Stomach smooth muscle (tissue), 2 donors: Measurements from ENCODE around the gene EPB41.

Source experiments
- H3K27ac ChIP-seq: one replicate; pipeline ENCODE4 v1.7.0; 2013; ENCODE audit warnings: mild to moderate bottlenecking, low read length, inconsistent platforms
- H3K27me3 ChIP-seq, 2 donors: one replicate each; pipeline ENCODE4 v1.7.0; 2013; ENCODE audit warnings: low read length in 2 of 2; ENCODE audit not compliant: insufficient read depth in 2 of 2, control insufficient read depth in 1 of 2
- H3K36me3 ChIP-seq, 2 donors: one replicate each; pipeline ENCODE4 v1.7.0; 2013; ENCODE audit warnings: low read length in 2 of 2; ENCODE audit not compliant: control insufficient read depth in 2 of 2, insufficient read depth in 2 of 2
- H3K4me1 ChIP-seq: one replicate; pipeline ENCODE4 v1.7.0; 2013; ENCODE audit warnings: low read length; ENCODE audit not compliant: control insufficient read depth, insufficient read depth
- H3K4me3 ChIP-seq, 2 donors: one replicate each; pipeline ENCODE4 v1.7.0; 2013; ENCODE audit warnings: low read length in 2 of 2
- H3K9ac ChIP-seq, 2 donors: one replicate each; pipeline ENCODE4 v1.7.0; 2013; ENCODE audit warnings: low read length in 2 of 2, mild to moderate bottlenecking in 1 of 2
- H3K9me3 ChIP-seq, 2 donors: one replicate each; pipeline ENCODE4 v1.7.0; 2013; ENCODE audit warnings: low read length in 2 of 2; ENCODE audit not compliant: control insufficient read depth in 2 of 2
- donor health status: healthy.
- donor health status: Pancreatic carcinoma.

Gene EPB41

GRCh38 chr1:28905921-28906666, 8.3 kb upstream of the EPB41 start:
- no peaks in the 10 kb centered on the region for H3K27me3 ChIP-seq
- no peak overlapping the region for H3K4me3 ChIP-seq
- no peaks in the 10 kb centered on the region for H3K36me3 ChIP-seq
- peaks cover 0 to 3% of the 10 kb centered on the region in 2 donors for H3K9me3 ChIP-seq
- no peaks in the 10 kb centered on the region for H3K4me1 ChIP-seq
- H3K27ac ChIP-seq = no peak overlapping the region
- no peak overlapping the region for H3K9ac ChIP-seq

- peaks cover 0 to 2% of the 10 kb centered on the region in 2 donors for H3K9me3 ChIP-seq
- no peak overlapping the region for H3K4me3 ChIP-seq
- H3K27ac ChIP-seq = no peak overlapping the region
- H3K27me3 ChIP-seq = no peaks in the 10 kb centered on the region
- H3K36me3 ChIP-seq = no peaks in the 10 kb centered on the region
- H3K4me1 ChIP-seq = peaks cover 6% of the 10 kb centered on the region
- H3K9ac ChIP-seq = no peak overlapping the region
These were observed 5.2 kb upstream of the EPB41 start for GRCh38 chr1:28909198-28909597.

- Histone ChIP-seq H3K4me1 (peaks cover 15% of the 10 kb centered on the region), H3K9ac (no peak overlapping the region), H3K27ac (no peak overlapping the region), H3K9me3 (no peaks in the 10 kb centered on the region), H3K36me3 (no peaks in the 10 kb centered on the region), H3K27me3 (no peaks in the 10 kb centered on the region), H3K4me3 (no peak overlapping the region)
These were observed 3.8 kb upstream of the EPB41 start for GRCh38 chr1:28910379-28911115.

- Histone ChIP-seq H3K4me1 (peaks cover 15% of the 10 kb centered on the region), H3K27ac (peak overlapping the region; percentile 60), H3K36me3 (no peaks in the 10 kb centered on the region), H3K27me3 (no peaks in the 10 kb centered on the region), H3K9me3 (no peaks in the 10 kb centered on the region), H3K9ac (peak overlapping the region; percentile 16 to 79), H3K4me3 (peak overlapping the region; percentile 56 to 78)
These were observed 562 bp upstream of the EPB41 start for GRCh38 chr1:28913786-28914227.

GRCh38 chr1:28915031-28915895, 894 bp downstream of the EPB41 start:
- Histone ChIP-seq H3K4me1 (peaks cover 15% of the 10 kb centered on the region), H3K9ac (peak overlapping the region; percentile 55 to 64), H3K9me3 (no peaks in the 10 kb centered on the region), H3K36me3 (no peaks in the 10 kb centered on the region), H3K27me3 (no peaks in the 10 kb centered on the region), H3K27ac (no peak overlapping the region), H3K4me3 (peak overlapping the region; percentile 56 to 78)

- Histone ChIP-seq H3K9me3 (no peaks in the 10 kb centered on the region), H3K27me3 (no peaks in the 10 kb centered on the region), H3K4me1 (peaks cover 15% of the 10 kb centered on the region), H3K27ac (no peak overlapping the region), H3K36me3 (no peaks in the 10 kb centered on the region), H3K4me3 (no peak overlapping the region), H3K9ac (no peak overlapping the region)
These were observed 3.4 kb downstream of the EPB41 start for GRCh38 chr1:28917757-28918118.

GRCh38 chr1:28921286-28921869, 7.0 kb downstream of the EPB41 start:
- Histone ChIP-seq H3K9ac (no peak overlapping the region), H3K27me3 (no peaks in the 10 kb centered on the region), H3K36me3 (no peaks in the 10 kb centered on the region), H3K4me3 (no peak overlapping the region), H3K27ac (no peak overlapping the region), H3K9me3 (no peaks in the 10 kb centered on the region), H3K4me1 (no peaks in the 10 kb centered on the region)

- H3K4me3 ChIP-seq = no peak overlapping the region
- no peaks in the 10 kb centered on the region for H3K36me3 ChIP-seq
- no peak overlapping the region for H3K27ac ChIP-seq
- H3K4me1 ChIP-seq = peaks cover 9% of the 10 kb centered on the region
- no peak overlapping the region for H3K9ac ChIP-seq
- H3K27me3 ChIP-seq = no peaks in the 10 kb centered on the region
- no peaks in the 10 kb centered on the region for H3K9me3 ChIP-seq
These were observed 11.1 kb downstream of the EPB41 start for GRCh38 chr1:28925350-28925891.

- no peaks in the 10 kb centered on the region for H3K27me3 ChIP-seq
- H3K4me1 ChIP-seq = peaks cover 9% of the 10 kb centered on the region
- no peaks in the 10 kb centered on the region for H3K9me3 ChIP-seq
- H3K9ac ChIP-seq = no peak overlapping the region
- H3K36me3 ChIP-seq = no peaks in the 10 kb centered on the region
- no peak overlapping the region for H3K4me3 ChIP-seq
- H3K27ac ChIP-seq = no peak overlapping the region
These were observed 12.4 kb downstream of the EPB41 start for GRCh38 chr1:28926629-28927265.

- H3K4me1 ChIP-seq = peaks cover 9% of the 10 kb centered on the region
- H3K4me3 ChIP-seq = peak overlapping the region in 1 of 2 donors; percentile 25
- H3K9me3 ChIP-seq = no peaks in the 10 kb centered on the region
- no peaks in the 10 kb centered on the region for H3K36me3 ChIP-seq
- H3K27ac ChIP-seq = no peak overlapping the region
- H3K27me3 ChIP-seq = no peaks in the 10 kb centered on the region
- no peak overlapping the region for H3K9ac ChIP-seq
These were observed 12.9 kb downstream of the EPB41 start for GRCh38 chr1:28927266-28927647.
